ENCODE data around the gene CATSPER3. TPM values are rescaled to one million over a fixed set of nuclear protein-coding genes. Genes with fewer than 3 reads are reported as not detected.

CATSPER3 gene
- under 1 TPM in 1 of 2 donors, not detected in 1; 0.52 TPM for total RNA-seq

- ATAC-seq (no peak), DNase-seq (no peak)
- 89 to 94% methylated on average over 3 of the region's 3 CpGs for WGBS, 2 donors
- no peak for TF ChIP-seq CTCF (IDR thresholded peaks at IDR 0.05)
- TF ChIP-seq POLR2A (IDR thresholded peaks at IDR 0.05): no peak
- no peaks in the 10 kb centered on the region for H3K9me3 ChIP-seq
- H3K27ac ChIP-seq: no peak within 1 kb of the TSS
- peaks cover 0 to 5% of the 10 kb centered on the region in 2 donors for H3K36me3 ChIP-seq (replicated peaks in 1 of 2; ENCODE audit: insufficient read depth in 1 of 2, low read depth in 2 of 2)
- no peak within 1 kb of the TSS for H3K4me3 ChIP-seq
- peaks cover 9% of the 10 kb centered on the region for H3K4me1 ChIP-seq
- H3K27me3 ChIP-seq: no peaks in the 10 kb centered on the region
- intact Hi-C loops (cut with DNase I): no loop called here
These were observed at the start of gene CATSPER3 for GRCh38 chr5:134967607-134968006. Gene CATSPER3, plus strand, starts transcription at chr5:134967907. Its CDS starts 85 bp downstream, at chr5:134967992.

- 85 to 86% methylated on average over 3 of the region's 3 CpGs for WGBS, 2 donors
- TF ChIP-seq POLR2A (IDR thresholded peaks at IDR 0.05): no peak
- TF ChIP-seq CTCF (IDR thresholded peaks at IDR 0.05): no peak
- intact Hi-C loops (cut with DNase I): loop anchor here (10.0 kb wide), 1 partner anchor 276 kb away; no protein-coding TSS in a partner anchor
These were observed 48.8 kb upstream of the CATSPER3 start for GRCh38 chr5:134918861-134919260.

GRCh38 chr5:134920848-134921575, 46.7 kb upstream of the CATSPER3 start:
- TF ChIP-seq POLR2A (IDR thresholded peaks at IDR 0.05) (no peak), CTCF (IDR thresholded peaks at IDR 0.05) (no peak)
- peaks cover 13% of the 10 kb centered on the region for H3K4me1 ChIP-seq
- no peak overlapping the region for H3K4me3 ChIP-seq
- H3K9me3 ChIP-seq: no peaks in the 10 kb centered on the region
- DNase-seq (no peak), ATAC-seq (no peak)
- H3K36me3 ChIP-seq (replicated peaks in 1 of 2; ENCODE audit: insufficient read depth in 1 of 2, low read depth in 2 of 2): peaks cover 0 to 1% of the 10 kb centered on the region in 2 donors
- no peaks in the 10 kb centered on the region for H3K27me3 ChIP-seq
- H3K27ac ChIP-seq: no peak overlapping the region
- WGBS, 2 donors: 86 to 98% methylated on average over 6 to 9 of the region's 9 CpGs
- intact Hi-C loops (cut with DNase I): no loop called here

More at GRCh38 chr5:134918861-134919260, 48.8 kb upstream of the CATSPER3 start:
- H3K36me3 ChIP-seq (replicated peaks in 1 of 2; ENCODE audit: insufficient read depth in 1 of 2, low read depth in 2 of 2): peaks cover 0 to 5% of the 10 kb centered on the region in 2 donors
- H3K27me3 ChIP-seq: no peaks in the 10 kb centered on the region
- H3K4me1 ChIP-seq: peaks cover 13% of the 10 kb centered on the region
- no peaks in the 10 kb centered on the region for H3K9me3 ChIP-seq
- DNase-seq: no peak
- no peak for ATAC-seq
- no peak overlapping the region for H3K27ac ChIP-seq
- H3K4me3 ChIP-seq: no peak overlapping the region

- WGBS, 2 donors: 98 to 100% methylated on average over 3 of the region's 3 CpGs
- intact Hi-C loops (cut with DNase I): no loop called here
These were observed 35.2 kb upstream of the CATSPER3 start for GRCh38 chr5:134932508-134932907.

More at GRCh38 chr5:134932508-134932907, 35.2 kb upstream of the CATSPER3 start:
- no peak overlapping the region for H3K4me3 ChIP-seq
- no peaks in the 10 kb centered on the region for H3K9me3 ChIP-seq
- DNase-seq (no peak), ATAC-seq (no peak)
- H3K27me3 ChIP-seq: no peaks in the 10 kb centered on the region
- peaks cover 0 to 4% of the 10 kb centered on the region in 2 donors for H3K36me3 ChIP-seq (replicated peaks in 1 of 2; ENCODE audit: insufficient read depth in 1 of 2, low read depth in 2 of 2)
- H3K4me1 ChIP-seq: no peaks in the 10 kb centered on the region
- no peak overlapping the region for H3K27ac ChIP-seq
- TF ChIP-seq POLR2A (IDR thresholded peaks at IDR 0.05) (no peak), CTCF (IDR thresholded peaks at IDR 0.05) (no peak)
